ENCODE measurements around the gene RPL23. TPM values are rescaled to one million over a fixed set of nuclear protein-coding genes. Genes with fewer than 3 reads are reported as not detected.

RPL23 gene
- total and polyA plus RNA-seq, 9 of the 15 experiments (the other 6 are each of a cell fraction or from before 2014, with no cell fraction given): 1,745 to 3,667 (median 3,096) TPM

GRCh38 chr17:38824899-38825761 lies 28.4 kb downstream of the RPL23 start, which contains the start of gene CWC25 (continued):
- TF ChIP-seq JUND (IDR thresholded peaks at IDR 0.05; ENCODE audit: borderline replicate concordance, low read depth, low read length) (peak; percentile 88), JUND (tag; IDR thresholded peaks at IDR 0.05; ENCODE audit: borderline replicate concordance, low read depth, low read length) (peak; percentile 52; the same call in 2 of the 3 replicates), CREBBP (IDR thresholded peaks at IDR 0.05; ENCODE audit: low read depth, low read length) (no peak), KAT2B (IDR thresholded peaks at IDR 0.05; ENCODE audit: low read depth, low read length) (no peak), MBD1 (CRISPR knock-in tag; IDR thresholded peaks at IDR 0.05) (no peak), MAFF (IDR thresholded peaks at IDR 0.05; ENCODE audit: low read length) (peak; percentile 69), ZSCAN29 (IDR thresholded peaks at IDR 0.05) (no peak), RBM14 (IDR thresholded peaks at IDR 0.05; ENCODE audit: borderline replicate concordance, insufficient read depth, low read depth, low read length) (no peak), CTCF (IDR thresholded peaks at IDR 0.05 in 2 of 3, conservative IDR thresholded peaks at IDR 0.05 in 1 of 3; ENCODE audit: insufficient read depth in 2 of 3, low read depth in 1 of 3, low read length in 3 of 3) (0 out of 6 replicates have a peak, but pooled peaks of 1 of the 3 experiments have one; percentile 10), PHB (CRISPR knock-in tag; IDR thresholded peaks at IDR 0.05) (no peak), FOXK2 (conservative IDR thresholded peaks at IDR 0.05 in 1 of 2, IDR thresholded peaks at IDR 0.05 in 1 of 2; ENCODE audit: low read depth in 2 of 2) (peak; percentile 88 to 92), EHMT2 (IDR thresholded peaks at IDR 0.05) (no peak), CGGBP1 (CRISPR knock-in tag; IDR thresholded peaks at IDR 0.05) (no peak; the same call in 1 of the 2 replicates), OTX1 (CRISPR knock-in tag; IDR thresholded peaks at IDR 0.05) (peak; percentile 55; the same call in 1 of the 2 replicates), ZNF695 (CRISPR knock-in tag; IDR thresholded peaks at IDR 0.05) (no peak), ZFX (CRISPR knock-in tag; IDR thresholded peaks at IDR 0.05) (peak; percentile 100), CREB1 (IDR thresholded peaks at IDR 0.05) (peak; percentile 100), CREB1 (CRISPR knock-in tag; IDR thresholded peaks at IDR 0.05) (peak; percentile 100)
- TF ChIP-seq, protein P1, sequence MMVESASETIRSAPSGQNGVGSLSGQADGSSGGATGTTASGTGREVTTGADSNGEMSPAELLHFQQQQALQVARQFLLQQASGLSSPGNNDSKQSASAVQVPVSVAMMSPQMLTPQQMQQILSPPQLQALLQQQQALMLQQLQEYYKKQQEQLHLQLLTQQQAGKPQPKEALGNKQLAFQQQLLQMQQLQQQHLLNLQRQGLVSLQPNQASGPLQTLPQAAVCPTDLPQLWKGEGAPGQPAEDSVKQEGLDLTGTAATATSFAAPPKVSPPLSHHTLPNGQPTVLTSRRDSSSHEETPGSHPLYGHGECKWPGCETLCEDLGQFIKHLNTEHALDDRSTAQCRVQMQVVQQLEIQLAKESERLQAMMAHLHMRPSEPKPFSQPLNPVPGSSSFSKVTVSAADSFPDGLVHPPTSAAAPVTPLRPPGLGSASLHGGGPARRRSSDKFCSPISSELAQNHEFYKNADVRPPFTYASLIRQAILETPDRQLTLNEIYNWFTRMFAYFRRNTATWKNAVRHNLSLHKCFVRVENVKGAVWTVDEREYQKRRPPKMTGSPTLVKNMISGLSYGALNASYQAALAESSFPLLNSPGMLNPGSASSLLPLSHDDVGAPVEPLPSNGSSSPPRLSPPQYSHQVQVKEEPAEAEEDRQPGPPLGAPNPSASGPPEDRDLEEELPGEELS (CRISPR knock-in tag; IDR thresholded peaks at IDR 0.05; ENCODE audit: borderline replicate concordance): no peak
- TF ChIP-seq, protein P2, sequence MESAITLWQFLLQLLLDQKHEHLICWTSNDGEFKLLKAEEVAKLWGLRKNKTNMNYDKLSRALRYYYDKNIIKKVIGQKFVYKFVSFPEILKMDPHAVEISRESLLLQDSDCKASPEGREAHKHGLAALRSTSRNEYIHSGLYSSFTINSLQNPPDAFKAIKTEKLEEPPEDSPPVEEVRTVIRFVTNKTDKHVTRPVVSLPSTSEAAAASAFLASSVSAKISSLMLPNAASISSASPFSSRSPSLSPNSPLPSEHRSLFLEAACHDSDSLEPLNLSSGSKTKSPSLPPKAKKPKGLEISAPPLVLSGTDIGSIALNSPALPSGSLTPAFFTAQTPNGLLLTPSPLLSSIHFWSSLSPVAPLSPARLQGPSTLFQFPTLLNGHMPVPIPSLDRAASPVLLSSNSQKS (CRISPR knock-in tag; IDR thresholded peaks at IDR 0.05): no peak
